Suprapubic skin (tissue), 4 donors: ENCODE data around the gene CLPX.

Experiments used
- EP300 ChIP-seq: sonication (generic); formaldehyde crosslinking; IDR thresholded peaks from one replicate; pipeline ENCODE4 v1.6.1; 2017; ENCODE audit warnings: antibody characterized with exemption
- POLR2A ChIP-seq, 2 donors: fragments of 450-650 bp; IDR thresholded peaks; one replicate each; pipeline ENCODE4 v1.6.1; 2017; ENCODE audit warnings: antibody characterized with exemption in 2 of 2, mild to moderate bottlenecking in 2 of 2, moderate library complexity in 2 of 2
- POLR2AphosphoS5 ChIP-seq, 3 donors: sonication (generic); formaldehyde crosslinking; IDR thresholded peaks; one replicate each; pipeline ENCODE4 v1.6.1; 2017; ENCODE audit warnings: antibody characterized with exemption in 3 of 3
- TF ChIP-seq, protein P1 (sequence below), 2 donors: fragments of 200-600 bp in 1 of 2; fragments of 450-650 bp in 1 of 2; sonication (generic) in 1 of 2; IDR thresholded peaks; one replicate each; pipeline ENCODE4 v1.5.1; 2016 to 2019; ENCODE audit warnings: antibody characterized with exemption in 2 of 2, mild to moderate bottlenecking in 1 of 2, moderate library complexity in 1 of 2

DNA sequence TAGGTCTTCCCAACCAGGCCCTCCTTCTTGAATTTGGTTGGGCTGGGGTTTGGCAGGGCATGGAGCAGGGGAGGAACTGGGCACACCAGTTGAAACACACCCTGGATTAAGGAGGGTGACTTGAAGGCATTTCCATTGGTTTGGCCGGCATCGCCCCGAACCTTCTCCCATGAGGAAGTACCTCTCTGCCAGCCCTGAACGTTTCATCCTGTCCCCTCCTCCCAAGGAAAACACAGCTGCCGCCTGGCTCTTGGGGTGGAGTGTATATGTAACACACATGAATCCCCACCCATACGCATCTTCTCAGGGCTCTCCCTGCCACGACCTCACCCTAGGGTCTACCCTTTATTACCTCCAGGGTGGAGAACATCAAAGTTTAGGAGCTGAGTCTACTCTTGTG, 84.7 kb downstream of the CLPX start:
- TF ChIP-seq, protein P1, sequence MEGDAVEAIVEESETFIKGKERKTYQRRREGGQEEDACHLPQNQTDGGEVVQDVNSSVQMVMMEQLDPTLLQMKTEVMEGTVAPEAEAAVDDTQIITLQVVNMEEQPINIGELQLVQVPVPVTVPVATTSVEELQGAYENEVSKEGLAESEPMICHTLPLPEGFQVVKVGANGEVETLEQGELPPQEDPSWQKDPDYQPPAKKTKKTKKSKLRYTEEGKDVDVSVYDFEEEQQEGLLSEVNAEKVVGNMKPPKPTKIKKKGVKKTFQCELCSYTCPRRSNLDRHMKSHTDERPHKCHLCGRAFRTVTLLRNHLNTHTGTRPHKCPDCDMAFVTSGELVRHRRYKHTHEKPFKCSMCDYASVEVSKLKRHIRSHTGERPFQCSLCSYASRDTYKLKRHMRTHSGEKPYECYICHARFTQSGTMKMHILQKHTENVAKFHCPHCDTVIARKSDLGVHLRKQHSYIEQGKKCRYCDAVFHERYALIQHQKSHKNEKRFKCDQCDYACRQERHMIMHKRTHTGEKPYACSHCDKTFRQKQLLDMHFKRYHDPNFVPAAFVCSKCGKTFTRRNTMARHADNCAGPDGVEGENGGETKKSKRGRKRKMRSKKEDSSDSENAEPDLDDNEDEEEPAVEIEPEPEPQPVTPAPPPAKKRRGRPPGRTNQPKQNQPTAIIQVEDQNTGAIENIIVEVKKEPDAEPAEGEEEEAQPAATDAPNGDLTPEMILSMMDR (IDR thresholded peaks at IDR 0.05), result no peak
- no peak for TF ChIP-seq POLR2A (IDR thresholded peaks at IDR 0.05)
- no peak for TF ChIP-seq POLR2AphosphoS5 (IDR thresholded peaks at IDR 0.05)
- TF ChIP-seq EP300, result no peak
